ENCODE measurements around the gene EIF2S1.

- TF ChIP-seq, protein P1, sequence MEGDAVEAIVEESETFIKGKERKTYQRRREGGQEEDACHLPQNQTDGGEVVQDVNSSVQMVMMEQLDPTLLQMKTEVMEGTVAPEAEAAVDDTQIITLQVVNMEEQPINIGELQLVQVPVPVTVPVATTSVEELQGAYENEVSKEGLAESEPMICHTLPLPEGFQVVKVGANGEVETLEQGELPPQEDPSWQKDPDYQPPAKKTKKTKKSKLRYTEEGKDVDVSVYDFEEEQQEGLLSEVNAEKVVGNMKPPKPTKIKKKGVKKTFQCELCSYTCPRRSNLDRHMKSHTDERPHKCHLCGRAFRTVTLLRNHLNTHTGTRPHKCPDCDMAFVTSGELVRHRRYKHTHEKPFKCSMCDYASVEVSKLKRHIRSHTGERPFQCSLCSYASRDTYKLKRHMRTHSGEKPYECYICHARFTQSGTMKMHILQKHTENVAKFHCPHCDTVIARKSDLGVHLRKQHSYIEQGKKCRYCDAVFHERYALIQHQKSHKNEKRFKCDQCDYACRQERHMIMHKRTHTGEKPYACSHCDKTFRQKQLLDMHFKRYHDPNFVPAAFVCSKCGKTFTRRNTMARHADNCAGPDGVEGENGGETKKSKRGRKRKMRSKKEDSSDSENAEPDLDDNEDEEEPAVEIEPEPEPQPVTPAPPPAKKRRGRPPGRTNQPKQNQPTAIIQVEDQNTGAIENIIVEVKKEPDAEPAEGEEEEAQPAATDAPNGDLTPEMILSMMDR (IDR thresholded peaks at IDR 0.05 in 8 of 11, conservative IDR thresholded peaks at IDR 0.05 in 3 of 11): no peak
- TF ChIP-seq POLR2A (IDR thresholded peaks at IDR 0.05) (no peak), POLR2AphosphoS5 (IDR thresholded peaks at IDR 0.05) (no peak)
These were observed 40.3 kb downstream of the EIF2S1 start for GRCh38 chr14:67400434-67400833.

Data from spleen (tissue), 7 donors.